ENCODE results near the gene ASAP3.
A peak's percentile ranks its signal among the peaks of the same experiment; 100 is the strongest.
"Not testable (repeated sequence)": the region's sequence is repeated elsewhere in the genome, so short reads cannot be mapped to it uniquely, and the experiment has no call there.

ASAP3 gene

DNA sequence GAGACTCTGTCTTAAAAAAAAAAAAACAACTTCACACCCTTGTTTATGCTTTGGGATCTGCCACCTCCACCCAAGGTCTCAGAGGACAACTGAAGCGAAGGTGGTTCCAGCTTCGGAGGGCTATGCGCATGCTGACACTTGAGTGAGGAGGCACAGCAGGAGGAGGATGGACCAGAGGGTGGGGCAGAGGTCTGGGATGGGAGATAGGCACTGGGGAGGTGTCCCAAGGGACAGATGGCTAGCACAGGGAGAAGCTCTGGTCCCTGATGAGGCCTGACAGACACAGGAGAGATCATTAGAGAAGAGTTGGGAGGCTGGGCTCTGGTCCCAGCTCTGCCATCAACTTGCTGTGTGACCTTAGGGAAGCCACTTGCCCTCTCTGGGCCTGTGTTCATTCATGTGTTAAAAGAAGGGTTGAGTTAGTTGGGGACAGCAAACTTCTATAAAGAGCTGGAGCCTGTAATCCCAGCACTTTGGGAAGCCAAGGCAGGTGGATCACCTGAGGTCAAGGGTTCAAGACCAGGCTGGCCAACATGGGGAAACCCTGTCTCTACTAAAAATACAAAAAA, 30.2 kb upstream of the ASAP3 start:
- DNase-seq = no peak

DNA sequence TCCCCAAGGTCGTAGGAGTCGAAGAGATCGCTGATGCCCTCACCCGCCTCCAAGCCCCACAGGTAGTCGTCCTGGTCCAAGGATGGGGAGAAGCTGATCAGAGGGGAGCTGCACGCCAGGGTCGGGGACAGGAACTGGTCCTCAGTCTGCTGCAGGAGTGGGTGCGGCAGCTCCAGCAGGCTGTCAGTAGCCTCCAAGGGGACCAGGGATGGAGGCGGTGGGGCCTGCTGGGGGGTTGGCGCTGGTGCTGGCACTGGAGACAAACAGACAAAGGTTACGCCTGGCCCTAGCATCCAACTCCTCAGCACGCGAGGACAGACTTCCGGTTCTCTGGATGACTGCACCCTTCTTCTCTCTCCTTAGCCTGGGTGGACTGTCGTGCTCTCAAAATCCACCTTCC, 25.9 kb upstream of the ASAP3 start:
- no peak for DNase-seq

DNA sequence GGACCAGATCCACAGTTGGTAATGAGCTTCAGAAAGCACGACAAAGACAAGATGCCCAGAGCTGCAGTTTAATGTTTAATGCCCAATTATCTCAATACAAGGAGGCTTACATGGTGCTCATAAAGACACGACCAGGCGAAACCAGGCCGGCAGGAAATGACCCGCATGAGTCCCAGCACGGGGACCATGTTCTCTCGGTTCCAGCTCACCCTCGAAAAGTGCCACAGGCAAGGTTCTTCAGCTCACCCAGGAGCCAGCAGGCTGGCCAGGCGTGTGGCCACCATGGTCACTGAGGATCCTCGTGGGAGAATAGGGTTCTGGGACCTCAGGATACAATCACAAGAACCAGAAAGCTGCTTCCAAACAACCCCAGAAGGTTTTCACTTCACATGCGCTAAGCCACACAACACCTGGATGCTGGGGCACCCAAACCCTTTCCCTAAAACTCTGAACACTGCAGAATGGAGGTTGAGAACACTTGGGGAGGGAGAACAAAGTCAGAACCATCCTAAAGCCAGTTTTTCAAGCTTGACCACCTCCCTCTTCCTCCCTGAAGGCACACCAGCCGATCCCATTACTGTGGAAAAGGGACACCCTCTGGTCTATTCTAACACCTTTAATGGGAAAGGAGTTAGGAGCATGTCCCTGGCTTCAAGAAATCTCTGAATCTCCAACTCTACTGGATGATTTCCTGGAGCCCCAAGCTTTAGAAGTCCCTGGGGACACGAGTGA, 22.6 kb upstream of the ASAP3 start:
- DNase-seq = no peak

DNA sequence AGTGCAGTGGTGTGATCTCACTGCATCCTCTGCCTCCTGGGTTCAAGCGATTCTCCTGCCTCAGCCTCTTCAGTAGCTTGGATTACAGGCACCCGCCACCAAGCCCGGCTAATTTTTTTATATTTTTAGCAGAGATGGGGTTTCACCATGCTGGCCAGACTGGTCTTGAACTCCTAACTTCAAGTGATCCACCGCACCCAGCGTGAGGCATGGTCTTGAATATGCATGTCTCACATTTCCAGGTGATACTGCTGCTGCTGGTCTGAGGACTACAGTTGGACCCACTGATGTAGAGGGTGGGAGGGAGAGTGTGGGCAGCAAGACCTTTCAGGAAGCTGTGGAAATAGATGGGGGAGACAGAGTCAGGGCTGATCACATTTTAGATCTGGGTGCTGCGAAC, 21.9 kb upstream of the ASAP3 start:
- DNase-seq = no peak

DNA sequence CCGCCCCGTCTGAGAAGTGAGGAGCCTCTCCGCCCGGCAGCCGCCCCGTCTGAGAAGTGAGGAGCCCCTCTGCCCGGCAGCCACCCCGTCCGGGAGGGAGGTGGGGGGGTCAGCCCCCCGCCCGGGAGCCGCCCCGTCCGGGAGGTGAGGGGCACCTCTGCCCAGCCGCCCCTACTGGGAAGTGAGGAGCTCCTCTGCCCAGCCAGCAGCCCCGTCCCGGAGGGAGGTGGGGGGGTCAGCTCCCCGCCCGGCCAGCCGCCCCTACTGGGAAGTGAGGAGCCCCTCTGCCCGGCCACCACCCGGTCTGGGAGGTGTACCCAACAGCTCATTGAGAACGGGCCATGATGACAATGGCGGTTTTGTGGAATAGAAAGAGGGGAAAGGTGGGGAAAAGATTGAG, 20.2 kb upstream of the ASAP3 start:
- not testable (repeated sequence) for DNase-seq

DNA sequence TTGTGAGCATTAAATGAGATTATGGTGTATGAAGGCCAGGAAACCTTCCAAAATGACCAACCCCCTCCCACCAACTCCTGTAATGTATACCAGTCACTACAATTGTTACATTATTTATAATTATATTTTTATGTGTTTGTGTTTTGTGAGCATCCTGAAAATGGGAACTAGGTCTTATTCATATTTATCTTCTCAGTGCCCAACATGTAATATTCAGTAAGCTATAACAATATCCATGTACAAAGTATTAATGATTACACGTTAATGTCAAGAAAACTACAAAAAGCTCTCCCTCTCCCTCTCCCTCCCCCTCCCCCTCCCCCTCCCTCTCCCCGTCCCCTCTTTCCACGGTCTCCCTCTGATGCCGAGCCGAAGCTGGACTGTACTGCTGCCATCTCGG, 19.0 kb upstream of the ASAP3 start:
- DNase-seq = no peak

DNA sequence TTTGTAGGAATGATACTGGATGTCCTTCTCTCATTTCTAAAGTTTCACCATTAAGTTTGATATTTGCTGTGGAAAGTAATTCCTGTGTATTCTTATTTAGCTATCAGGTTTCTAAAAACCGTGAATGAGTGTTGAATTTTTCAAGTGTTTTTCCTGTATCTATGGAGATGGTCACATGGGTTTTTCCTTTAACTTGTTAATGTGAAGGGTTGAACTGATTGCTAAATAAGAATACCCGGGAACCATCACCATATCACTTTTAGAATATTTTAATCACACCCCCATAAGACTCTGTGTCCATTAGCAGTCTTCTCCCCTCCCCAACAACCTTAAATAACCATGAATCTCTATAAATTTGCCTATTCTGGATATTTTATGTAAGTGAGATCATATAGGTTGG, 16.5 kb upstream of the ASAP3 start:
- DNase-seq = no peak

DNA sequence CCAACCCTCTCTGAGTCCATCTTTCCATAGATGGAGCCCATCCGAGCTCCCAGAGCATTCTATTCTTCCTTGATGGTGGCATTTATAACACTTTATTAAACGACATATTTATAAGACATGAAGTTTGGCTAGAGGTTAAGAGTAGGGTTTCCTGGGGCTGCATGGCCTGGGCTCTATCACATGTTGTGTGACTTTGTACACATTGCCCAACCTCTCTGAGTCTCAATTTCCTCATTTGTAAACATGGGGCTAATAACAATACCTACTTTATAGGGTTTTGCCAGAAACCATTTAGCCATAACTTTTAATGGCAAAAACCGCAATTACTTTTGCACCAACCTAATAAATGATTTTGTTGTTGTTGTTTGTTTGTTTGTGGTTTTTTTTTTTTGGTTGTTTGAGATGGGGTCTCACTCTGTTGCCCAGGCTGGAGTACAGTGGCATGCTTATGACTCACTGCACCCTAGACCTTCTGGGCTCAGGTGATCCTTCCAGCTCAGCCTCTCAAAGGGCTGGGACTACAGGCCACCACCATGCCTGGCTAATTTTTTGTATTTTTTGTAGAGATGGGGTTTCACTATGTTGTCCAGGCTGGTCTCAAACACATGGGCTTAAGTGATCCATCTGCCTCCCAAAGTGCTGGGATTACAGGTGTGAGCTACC, 13.9 kb upstream of the ASAP3 start:
- no peak for DNase-seq

DNA sequence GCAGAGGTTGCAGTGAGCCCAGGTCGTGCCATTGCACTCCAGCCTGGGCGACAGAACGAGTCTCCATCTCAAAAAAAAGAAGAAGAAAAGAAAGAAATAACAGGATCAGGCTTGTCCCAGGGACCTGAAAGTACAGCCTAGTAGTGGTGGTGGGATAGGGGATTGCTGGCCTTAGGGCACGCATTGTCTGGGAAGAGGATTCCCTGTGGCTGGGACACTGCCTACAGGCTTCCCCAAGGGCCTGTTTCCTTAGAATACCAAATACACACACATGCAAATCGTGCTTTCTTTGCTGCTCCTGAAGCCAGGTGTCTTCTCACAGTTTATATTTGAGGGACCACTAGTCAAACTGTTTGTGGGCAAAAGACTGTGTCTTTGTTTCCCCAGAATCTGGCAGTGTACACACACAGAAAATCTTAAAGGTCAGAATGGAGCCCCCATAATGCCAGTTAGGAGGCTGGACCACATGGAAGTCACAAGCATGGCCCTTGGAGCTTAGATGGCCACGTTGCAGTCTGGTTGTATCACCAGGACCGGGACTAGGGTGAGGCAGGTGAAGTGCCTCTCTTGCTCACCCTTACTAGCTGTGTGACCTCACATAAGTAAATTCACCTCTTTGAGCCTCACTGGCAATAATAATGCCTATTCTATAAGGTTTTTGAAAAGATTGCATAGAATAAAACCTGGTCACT, 12.7 kb upstream of the ASAP3 start:
- no peak for DNase-seq

DNA sequence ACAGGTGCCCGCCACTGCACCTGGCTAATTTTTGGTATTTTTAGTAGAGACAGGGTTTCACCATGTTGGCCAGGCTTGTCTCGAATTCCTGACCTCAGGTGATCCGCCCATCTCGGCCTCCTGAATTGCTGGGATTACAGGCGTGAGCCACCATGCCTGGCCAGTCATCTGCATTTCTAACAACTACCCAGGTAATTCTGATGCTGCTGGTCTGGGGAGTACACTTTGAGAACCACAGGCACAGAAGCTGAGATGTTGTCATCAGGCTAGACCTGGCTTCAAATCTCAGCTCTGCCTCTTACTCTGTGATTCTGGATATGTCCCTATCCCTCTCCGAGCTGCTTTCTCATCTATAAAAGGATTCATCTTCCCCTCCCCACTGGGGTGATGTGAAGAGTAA, 10.9 kb upstream of the ASAP3 start:
- not testable (repeated sequence) for DNase-seq

DNA sequence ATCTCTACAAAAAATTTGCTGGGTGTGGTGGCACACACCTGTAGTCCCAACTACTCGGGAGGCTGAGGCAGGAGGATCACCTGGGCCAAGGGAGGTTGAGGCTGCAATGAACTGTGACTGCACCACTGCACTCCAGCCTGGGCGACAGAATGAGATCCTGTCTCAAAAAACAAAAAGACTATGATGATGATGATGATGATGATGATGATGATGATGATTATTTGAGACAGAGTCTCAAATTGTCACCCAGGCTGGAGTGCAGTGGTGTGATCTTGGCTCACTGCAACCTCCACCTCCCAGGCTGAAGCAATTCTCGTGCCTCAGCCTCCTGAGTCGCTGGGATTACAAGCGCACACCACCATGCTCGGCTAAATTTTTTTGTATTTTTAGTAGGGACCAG, 8.8 kb upstream of the ASAP3 start:
- not testable (repeated sequence) for DNase-seq

DNA sequence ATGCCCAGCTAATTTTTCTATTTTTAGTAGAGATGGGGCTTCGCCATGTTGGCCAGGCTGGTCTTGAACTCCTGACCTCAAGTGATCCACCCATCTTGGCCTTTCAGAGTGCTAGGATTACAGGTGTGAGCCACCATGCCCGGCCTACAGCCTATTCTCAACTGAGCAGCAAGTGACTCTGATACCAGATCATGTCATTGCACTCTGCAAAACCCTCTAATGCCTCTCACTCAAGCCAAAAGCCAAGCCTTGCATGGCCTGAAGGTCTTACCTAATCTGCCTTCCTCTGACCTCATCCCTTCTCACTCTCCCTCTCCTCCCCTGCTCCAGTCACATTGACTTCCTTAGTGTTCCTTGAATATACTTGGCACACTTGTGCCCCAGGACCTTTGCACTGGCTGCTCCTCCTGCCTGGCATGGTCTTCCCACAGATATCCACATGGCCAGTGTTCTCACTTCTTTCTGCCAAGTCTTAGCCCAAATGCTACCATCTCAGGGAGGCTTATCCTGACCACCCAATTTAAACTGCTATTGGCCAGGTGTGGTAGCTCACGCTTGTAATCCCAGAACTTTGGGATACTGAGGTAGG, 8.2 kb upstream of the ASAP3 start:
- no peak for DNase-seq

DNA sequence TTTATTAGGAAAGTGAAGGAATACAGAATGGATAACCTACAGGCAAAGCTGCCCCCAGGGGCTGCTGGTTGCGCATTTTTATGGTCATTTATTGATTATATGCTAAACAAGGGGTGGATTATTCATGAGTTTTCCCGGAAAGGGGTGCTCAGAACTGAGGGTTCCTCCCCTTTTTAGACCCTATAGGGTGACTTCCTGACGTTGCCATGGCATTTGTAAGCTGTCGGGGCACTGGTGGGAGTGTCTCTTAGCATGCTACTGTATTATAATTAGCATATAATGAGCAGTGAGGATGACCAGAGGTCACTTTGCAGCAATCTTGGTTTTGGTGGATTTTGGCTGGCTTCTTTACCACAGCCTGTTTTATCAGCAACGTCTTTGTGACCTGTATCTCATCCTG, 5.9 kb upstream of the ASAP3 start:
- no peak for DNase-seq

DNA sequence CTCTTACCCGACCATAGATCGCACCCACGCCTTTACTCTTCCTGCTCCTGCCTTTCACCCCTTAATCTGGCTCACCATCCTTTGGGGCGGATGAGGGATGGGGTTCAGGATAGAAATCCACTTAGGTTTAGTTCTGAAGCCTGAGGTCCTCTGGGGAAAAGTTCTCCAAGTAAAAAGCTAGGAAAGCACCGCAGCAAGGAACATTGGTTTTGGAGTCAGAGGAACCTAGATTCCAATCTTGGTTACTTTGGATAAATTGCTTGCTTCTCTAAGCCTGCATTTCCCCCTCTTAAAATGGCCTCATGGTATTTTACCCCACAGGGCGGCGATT, 988 bp upstream of the ASAP3 start:
- no peak for DNase-seq

DNA sequence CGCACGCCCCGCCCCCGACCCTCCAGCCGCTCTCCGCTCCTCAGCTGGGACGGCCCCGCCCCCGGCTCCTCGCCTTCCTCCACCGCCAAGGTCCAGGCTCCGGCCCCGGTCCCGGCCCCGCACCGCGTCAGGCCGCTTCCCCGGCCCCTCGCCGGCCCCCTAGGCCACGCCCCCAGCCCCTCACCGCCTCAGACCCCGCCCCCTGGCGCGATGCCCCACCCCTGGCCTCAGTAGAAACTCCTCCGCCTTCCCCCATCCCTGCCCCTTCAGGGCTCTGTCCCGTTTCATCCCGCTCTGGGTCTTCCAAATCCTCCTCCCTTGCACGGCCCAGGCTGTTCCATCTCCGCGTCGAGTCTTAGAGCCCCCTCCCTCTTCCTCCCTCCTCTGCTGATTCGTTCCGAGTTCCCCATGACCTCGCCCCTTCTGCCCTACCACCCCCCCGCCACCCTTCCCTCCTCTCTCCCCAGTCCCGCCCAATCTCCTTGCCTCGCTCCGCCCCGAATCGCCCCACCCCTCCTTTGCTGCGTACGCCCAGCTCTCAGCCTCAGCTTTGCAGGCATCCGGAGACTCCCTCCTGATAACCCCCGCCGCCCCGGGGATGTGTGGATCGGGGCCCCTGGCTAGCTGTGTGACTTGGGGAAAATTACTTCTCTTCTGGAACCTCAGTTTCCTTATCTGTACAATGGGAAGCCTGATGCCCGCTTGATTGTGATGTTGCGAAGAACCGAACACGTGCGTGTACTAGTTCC, 448 bp upstream of the ASAP3 start:
- peak; percentile 80 for DNase-seq

DNA sequence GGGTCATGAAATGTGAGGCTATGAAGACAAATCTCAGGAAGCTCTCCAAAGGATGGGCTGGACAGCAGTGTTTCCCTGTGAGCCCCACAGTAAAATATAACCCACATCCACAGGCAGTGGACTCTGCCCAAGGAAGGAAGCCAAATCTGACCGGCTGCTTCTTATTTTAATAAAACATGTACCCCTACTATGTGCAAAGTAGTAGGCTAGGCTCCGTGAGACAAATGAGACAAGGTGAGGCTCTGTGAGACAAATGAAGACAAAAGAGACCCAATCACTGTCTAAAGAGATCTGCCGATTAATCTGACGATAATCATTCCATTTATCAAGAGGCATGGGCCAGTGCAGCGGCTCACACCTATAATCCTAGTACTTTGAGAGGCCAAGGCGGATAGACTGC, 2.1 kb downstream of the ASAP3 start:
- DNase-seq = no peak

DNA sequence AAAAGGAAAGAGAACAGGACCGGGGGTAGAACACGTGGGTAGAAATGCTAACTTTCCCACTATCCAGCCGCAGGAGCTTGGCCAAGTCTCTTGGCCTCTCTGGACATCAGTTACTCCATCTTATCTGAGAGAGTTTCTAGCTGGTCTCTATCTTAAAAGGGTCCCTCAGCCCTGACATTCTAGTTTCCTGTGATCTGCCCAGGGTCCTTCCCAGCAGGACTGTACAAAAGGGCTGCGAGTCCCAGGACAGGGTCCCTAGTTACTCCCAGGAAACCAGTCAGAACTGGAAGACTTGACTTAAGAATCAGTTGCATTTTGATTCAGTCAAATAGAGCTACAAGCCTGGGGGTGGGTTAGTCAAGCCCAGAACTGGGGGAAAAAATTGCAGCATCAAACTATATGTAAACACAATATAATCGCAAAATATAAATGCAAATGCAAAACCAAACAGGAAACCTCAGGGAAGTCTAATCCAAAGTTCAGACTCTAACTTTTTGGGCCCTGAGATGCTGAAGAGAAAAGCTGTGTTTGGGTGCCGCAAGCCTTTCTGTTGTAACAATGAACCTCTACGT, 2.9 kb downstream of the ASAP3 start:
- no peak for DNase-seq

DNA sequence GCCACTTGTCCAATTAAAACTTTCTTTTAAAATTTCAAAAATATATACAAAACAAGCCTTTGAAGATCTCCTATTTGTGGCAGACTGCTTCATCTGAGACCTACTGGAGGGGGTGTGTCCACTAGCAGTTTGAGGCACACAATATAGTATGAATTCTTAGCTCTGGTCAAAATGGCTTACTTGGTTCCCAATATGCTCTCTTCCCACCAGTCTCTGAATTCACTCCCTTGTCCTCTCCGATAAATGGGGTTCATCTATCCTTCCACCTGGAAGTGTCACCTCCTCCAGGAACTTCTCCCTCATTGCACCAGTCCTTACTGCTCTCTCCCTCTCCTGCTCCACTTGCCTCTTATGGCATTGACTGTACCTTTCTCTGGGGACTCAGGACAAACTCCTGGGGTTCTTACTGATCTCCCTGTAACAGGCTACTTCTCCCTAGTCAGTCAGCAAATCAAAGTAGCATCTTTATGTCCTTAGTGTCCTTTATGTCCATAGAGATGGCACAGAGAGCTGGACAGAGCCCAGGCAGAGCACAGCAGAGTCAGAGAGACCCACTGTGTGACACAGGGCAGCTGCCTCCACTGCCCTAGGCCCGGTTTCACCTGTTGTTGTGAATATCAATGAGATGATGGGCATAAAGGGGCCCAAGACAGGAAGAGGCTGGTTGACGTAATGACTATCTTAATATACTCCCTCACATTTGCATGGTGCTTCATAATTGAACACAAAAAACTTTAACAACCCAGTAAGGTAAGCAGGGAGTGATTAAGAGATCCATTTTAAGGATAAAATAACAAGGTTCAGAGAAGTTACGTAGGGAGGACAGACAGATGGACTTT, 3.6 kb downstream of the ASAP3 start:
- DNase-seq = no peak

DNA sequence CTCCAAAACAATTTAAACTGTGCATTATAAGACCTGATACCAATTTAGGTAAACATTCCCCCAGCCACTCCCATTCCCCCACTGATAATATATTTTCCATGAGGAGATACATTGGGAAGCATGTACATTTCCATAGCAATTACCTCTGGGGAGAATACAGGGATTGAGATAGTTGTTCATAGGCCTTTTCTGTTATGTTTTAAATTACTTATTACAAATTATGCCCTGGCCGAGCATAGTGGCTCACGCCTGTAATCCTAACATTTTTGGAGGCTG, 4.4 kb downstream of the ASAP3 start:
- DNase-seq = no peak

DNA sequence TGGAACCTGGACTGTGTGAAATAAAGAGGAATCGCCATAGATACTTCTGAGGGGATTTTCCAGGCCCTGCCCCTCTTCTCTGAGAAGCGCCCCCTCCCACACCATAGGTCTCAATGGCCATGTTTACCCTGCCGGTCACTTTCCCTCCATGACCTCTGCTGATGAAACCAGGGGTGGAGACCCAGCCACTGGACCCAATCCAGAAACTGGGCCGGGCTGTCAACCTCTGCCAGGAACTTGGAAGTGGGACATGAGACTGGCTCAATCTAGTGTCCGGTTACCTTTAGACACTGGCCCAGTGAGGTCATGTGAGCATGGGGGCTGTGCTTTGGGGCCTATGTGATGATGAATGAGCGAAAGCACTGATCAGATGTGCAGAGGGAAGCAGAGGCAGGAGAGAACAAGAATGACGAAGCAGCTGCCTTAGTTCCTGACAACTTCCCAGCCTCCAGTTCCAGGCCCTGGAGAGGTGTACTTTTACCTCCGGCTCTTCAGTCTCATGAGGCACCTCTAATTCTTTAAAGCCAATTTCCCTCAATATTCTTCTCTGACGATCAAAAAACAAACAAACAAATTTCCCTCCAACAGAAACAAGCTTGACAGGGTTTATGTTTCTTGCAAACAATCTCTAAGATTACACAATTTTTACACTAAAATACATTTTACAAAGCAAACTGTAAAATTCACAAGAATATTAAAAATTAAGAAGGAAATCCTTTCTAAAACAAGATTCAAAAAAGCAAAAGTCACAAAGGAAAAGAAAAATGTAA, 4.9 kb downstream of the ASAP3 start:
- no peak for DNase-seq
